Suppressor macrophage (primary cell): ENCODE data around the gene PODXL2.
A peak's percentile ranks its signal among the peaks of the same experiment; 100 is the strongest.

Experiments
- DNase-seq, 4 experiments: peaks; one replicate each; pipeline ENCODE4 v3.0.0-alpha.2; 2020 to 2022

PODXL2 gene

GRCh38 chr3:127655641-127656040, 26.7 kb downstream of the PODXL2 start:
- peak; percentile 31 to 68 (median 58) for DNase-seq

GRCh38 chr3:127656906-127657305, 27.9 kb downstream of the PODXL2 start:
- no peak for DNase-seq

- no peak for DNase-seq
These were observed 29.2 kb downstream of the PODXL2 start for GRCh38 chr3:127658234-127658633.

- DNase-seq = no peak
These were observed 31.8 kb downstream of the PODXL2 start for GRCh38 chr3:127660621-127661251.

- DNase-seq = no peak
These were observed 32.6 kb downstream of the PODXL2 start for GRCh38 chr3:127661600-127661999.

GRCh38 chr3:127662001-127662469, 33.0 kb downstream of the PODXL2 start:
- no peak for DNase-seq

GRCh38 chr3:127663151-127663550, 34.2 kb downstream of the PODXL2 start:
- no peak for DNase-seq

GRCh38 chr3:127665165-127665564, 36.2 kb downstream of the PODXL2 start:
- DNase-seq = no peak

GRCh38 chr3:127665586-127665985, 36.6 kb downstream of the PODXL2 start:
- no peak for DNase-seq

- no peak for DNase-seq
These were observed 37.7 kb downstream of the PODXL2 start for GRCh38 chr3:127666676-127667075.

GRCh38 chr3:127667119-127667681, 38.2 kb downstream of the PODXL2 start:
- no peak for DNase-seq

- DNase-seq = no peak
These were observed 39.9 kb downstream of the PODXL2 start for GRCh38 chr3:127668906-127669305.

- DNase-seq = no peak
These were observed 40.7 kb downstream of the PODXL2 start for GRCh38 chr3:127669541-127670228.

- no peak for DNase-seq
These were observed 41.2 kb downstream of the PODXL2 start for GRCh38 chr3:127670229-127670559.

- no peak for DNase-seq
These were observed 42.0 kb downstream of the PODXL2 start for GRCh38 chr3:127670761-127671522.

- peak in 2 of 4 experiments; percentile 40 to 52 for DNase-seq
These were observed 42.8 kb downstream of the PODXL2 start for GRCh38 chr3:127671523-127672428.

- peak; percentile 83 to 96 (median 90) for DNase-seq
These were observed 43.6 kb downstream of the PODXL2 start, which contains the start of gene ABTB1 for GRCh38 chr3:127672429-127673190. Gene ABTB1, plus strand, starts transcription at chr3:127672952. Its CDS starts 74 bp downstream, at chr3:127673026.

- DNase-seq = peak in 2 of 4 experiments; percentile 44 to 64
These were observed 44.5 kb downstream of the PODXL2 start for GRCh38 chr3:127673191-127674100.

- no peak for DNase-seq
These were observed 45.2 kb downstream of the PODXL2 start for GRCh38 chr3:127674101-127674721.

- no peak for DNase-seq
These were observed 45.8 kb downstream of the PODXL2 start for GRCh38 chr3:127674790-127675189.
